ENCODE results near the gene ACRBP.
A peak's percentile ranks its signal among the peaks of the same experiment; 100 is the strongest.

The ACRBP gene

DNA sequence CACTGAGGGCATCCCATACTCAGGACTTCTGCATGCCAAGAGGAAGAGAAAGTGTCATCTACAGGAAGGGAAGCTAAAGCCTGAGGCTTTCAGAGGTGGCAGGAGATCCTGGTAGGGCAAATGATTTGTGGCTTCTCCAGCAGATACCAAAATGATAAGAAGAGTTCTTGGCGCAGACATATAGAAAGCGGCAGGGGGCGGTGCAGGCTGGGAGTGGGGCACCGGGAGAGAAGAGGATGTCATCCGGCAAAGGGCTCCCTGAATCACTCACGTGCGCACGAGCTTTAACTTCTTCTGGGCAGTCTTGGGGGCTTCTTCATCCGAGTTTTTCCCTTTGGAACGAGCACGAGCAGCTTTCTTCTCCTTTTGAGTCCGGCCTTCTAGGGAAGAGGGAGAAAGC is 5.2 kb upstream of the ACRBP start:
- H3K36me3 ChIP-seq (ENCODE audit: control insufficient read depth, insufficient read depth, low read length) = peaks cover 40% of the 10 kb centered on the region
- H3K27me3 ChIP-seq (ENCODE audit: control insufficient read depth, insufficient read depth, low read length, poor library complexity, severe bottlenecking) = no peaks in the 10 kb centered on the region
- no peaks in the 10 kb centered on the region for H3K4me1 ChIP-seq (ENCODE audit: control insufficient read depth, insufficient read depth, low read length)
- H3K27ac ChIP-seq (ENCODE audit: insufficient read depth, low read depth, low read length, poor library complexity, severe bottlenecking) = no peak overlapping the region
- 92 to 96% methylated on average over 12 of the region's 12 CpGs for WGBS, 2 experiments
- H3K4me3 ChIP-seq (ENCODE audit: insufficient read depth, low read depth, low read length) = no peak overlapping the region
- H3K9me3 ChIP-seq (ENCODE audit: control insufficient read depth, low read length) = no peaks in the 10 kb centered on the region

- no peaks in the 10 kb centered on the region for H3K9me3 ChIP-seq (ENCODE audit: control insufficient read depth, low read length)
- no peak overlapping the region for H3K4me3 ChIP-seq (ENCODE audit: insufficient read depth, low read depth, low read length)
- no peak overlapping the region for H3K27ac ChIP-seq (ENCODE audit: insufficient read depth, low read depth, low read length, poor library complexity, severe bottlenecking)
- H3K4me1 ChIP-seq (ENCODE audit: control insufficient read depth, insufficient read depth, low read length) = no peaks in the 10 kb centered on the region
- H3K36me3 ChIP-seq (ENCODE audit: control insufficient read depth, insufficient read depth, low read length) = peaks cover 40% of the 10 kb centered on the region
- 94 to 96% methylated on average over 8 of the region's 8 CpGs for WGBS, 2 experiments
- H3K27me3 ChIP-seq (ENCODE audit: control insufficient read depth, insufficient read depth, low read length, poor library complexity, severe bottlenecking) = no peaks in the 10 kb centered on the region
Observed at GRCh38 chr12:6650832-6651231, 3.6 kb upstream of the ACRBP start.

DNA sequence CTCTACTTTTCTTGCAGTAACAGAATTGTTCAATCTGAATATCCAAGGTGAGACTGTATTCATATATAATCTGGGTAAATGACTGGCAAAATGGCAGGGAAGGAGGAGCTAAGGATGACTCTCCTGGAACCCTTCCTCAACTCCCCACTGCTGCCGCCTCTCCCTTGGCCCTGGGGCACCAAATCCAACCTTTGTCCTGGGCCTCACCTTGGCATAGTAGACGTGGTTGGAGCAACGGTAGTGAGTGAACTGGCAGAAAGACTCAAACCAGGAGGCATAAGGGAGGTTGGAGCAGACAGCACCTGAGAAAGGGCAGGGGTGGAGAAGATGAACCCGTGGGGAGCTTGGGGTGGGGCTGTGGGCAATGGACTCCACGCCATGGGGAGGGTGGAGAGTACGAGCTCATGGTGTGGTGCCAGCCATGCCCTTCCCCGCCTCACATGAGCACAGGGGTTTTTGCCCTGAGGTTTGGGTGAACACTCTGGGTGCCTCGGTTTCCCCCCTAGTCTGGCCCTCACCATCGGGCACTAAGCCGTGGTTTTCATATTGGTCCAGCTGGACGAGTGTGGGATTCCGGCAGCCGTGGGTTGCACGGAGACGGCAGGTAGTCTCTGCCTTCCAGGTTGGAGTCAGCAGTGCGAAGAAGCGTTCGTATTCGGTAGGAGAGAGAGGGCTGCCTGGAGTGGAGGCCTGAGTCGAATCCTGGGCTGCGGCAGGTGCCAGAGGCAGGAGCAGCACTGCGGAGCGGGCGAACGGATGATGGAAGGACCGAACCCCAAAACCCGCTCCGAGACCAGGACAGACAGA is 753 bp downstream of the ACRBP start:
- WGBS, 2 experiments = 86 to 88% methylated on average over 28 of the region's 28 CpGs
- H3K9me3 ChIP-seq (ENCODE audit: control insufficient read depth, low read length) = no peaks in the 10 kb centered on the region
- H3K36me3 ChIP-seq (ENCODE audit: control insufficient read depth, insufficient read depth, low read length) = peaks cover 18% of the 10 kb centered on the region
- H3K4me1 ChIP-seq (ENCODE audit: control insufficient read depth, insufficient read depth, low read length) = no peaks in the 10 kb centered on the region
- no peaks in the 10 kb centered on the region for H3K27me3 ChIP-seq (ENCODE audit: control insufficient read depth, insufficient read depth, low read length, poor library complexity, severe bottlenecking)
- no peak overlapping the region for H3K27ac ChIP-seq (ENCODE audit: insufficient read depth, low read depth, low read length, poor library complexity, severe bottlenecking)
- peak overlapping the region; percentile 40 for H3K4me3 ChIP-seq (ENCODE audit: insufficient read depth, low read depth, low read length)

GRCh38 chr12:6644903-6645302 is 2.3 kb downstream of the ACRBP start:
- H3K36me3 ChIP-seq (ENCODE audit: control insufficient read depth, insufficient read depth, low read length) = peaks cover 2% of the 10 kb centered on the region
- H3K4me1 ChIP-seq (ENCODE audit: control insufficient read depth, insufficient read depth, low read length) = no peaks in the 10 kb centered on the region
- H3K4me3 ChIP-seq (ENCODE audit: insufficient read depth, low read depth, low read length) = no peak overlapping the region
- no peaks in the 10 kb centered on the region for H3K27me3 ChIP-seq (ENCODE audit: control insufficient read depth, insufficient read depth, low read length, poor library complexity, severe bottlenecking)
- H3K27ac ChIP-seq (ENCODE audit: insufficient read depth, low read depth, low read length, poor library complexity, severe bottlenecking) = no peak overlapping the region
- 31 to 44% methylated on average over 5 of the region's 5 CpGs for WGBS, 2 experiments
- H3K9me3 ChIP-seq (ENCODE audit: control insufficient read depth, low read length) = no peaks in the 10 kb centered on the region

GRCh38 chr12:6644257-6644596 is 3.0 kb downstream of the ACRBP start:
- H3K9me3 ChIP-seq (ENCODE audit: control insufficient read depth, low read length) = no peaks in the 10 kb centered on the region
- WGBS, 2 experiments = 84 to 92% methylated on average over 6 of the region's 6 CpGs

GRCh38 chr12:6643569-6644256 is 3.5 kb downstream of the ACRBP start:
- WGBS, 2 experiments = 93 to 96% methylated on average over 6 of the region's 6 CpGs
- Histone ChIP-seq H3K9me3 (ENCODE audit: control insufficient read depth, low read length) (no peaks in the 10 kb centered on the region), H3K27ac (ENCODE audit: insufficient read depth, low read depth, low read length, poor library complexity, severe bottlenecking) (no peak overlapping the region), H3K27me3 (ENCODE audit: control insufficient read depth, insufficient read depth, low read length, poor library complexity, severe bottlenecking) (no peaks in the 10 kb centered on the region), H3K4me3 (ENCODE audit: insufficient read depth, low read depth, low read length) (no peak overlapping the region), H3K36me3 (ENCODE audit: control insufficient read depth, insufficient read depth, low read length) (peaks cover 2% of the 10 kb centered on the region), H3K4me1 (ENCODE audit: control insufficient read depth, insufficient read depth, low read length) (no peaks in the 10 kb centered on the region)

More at GRCh38 chr12:6644257-6644596, 3.0 kb downstream of the ACRBP start:
- no peak overlapping the region for H3K27ac ChIP-seq (ENCODE audit: insufficient read depth, low read depth, low read length, poor library complexity, severe bottlenecking)
- no peaks in the 10 kb centered on the region for H3K27me3 ChIP-seq (ENCODE audit: control insufficient read depth, insufficient read depth, low read length, poor library complexity, severe bottlenecking)
- no peaks in the 10 kb centered on the region for H3K4me1 ChIP-seq (ENCODE audit: control insufficient read depth, insufficient read depth, low read length)
- no peak overlapping the region for H3K4me3 ChIP-seq (ENCODE audit: insufficient read depth, low read depth, low read length)
- peaks cover 2% of the 10 kb centered on the region for H3K36me3 ChIP-seq (ENCODE audit: control insufficient read depth, insufficient read depth, low read length)

DNA sequence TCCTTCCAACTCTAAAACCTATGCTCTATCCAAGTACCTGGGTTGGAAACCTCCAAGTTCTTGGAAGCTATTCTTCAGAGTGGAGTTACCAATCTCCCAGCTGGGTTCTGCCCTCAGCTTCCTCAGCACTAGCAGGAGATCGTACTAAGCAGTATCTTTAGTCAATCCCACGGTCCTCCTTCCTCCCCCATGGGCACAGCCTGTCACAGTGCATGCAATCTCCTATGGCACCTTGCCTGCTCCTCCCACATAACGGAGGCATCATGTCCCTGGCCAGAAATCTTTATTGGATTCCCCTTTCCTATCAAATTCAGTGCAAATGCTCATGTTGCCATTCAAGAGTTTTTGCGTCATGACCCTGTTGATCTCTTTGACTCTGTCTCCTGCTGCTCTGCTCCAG is 6.1 kb downstream of the ACRBP start:
- Histone ChIP-seq H3K4me3 (ENCODE audit: insufficient read depth, low read depth, low read length) (no peak overlapping the region), H3K27me3 (ENCODE audit: control insufficient read depth, insufficient read depth, low read length, poor library complexity, severe bottlenecking) (no peaks in the 10 kb centered on the region), H3K4me1 (ENCODE audit: control insufficient read depth, insufficient read depth, low read length) (peaks cover under 1% of the 10 kb centered on the region), H3K36me3 (ENCODE audit: control insufficient read depth, insufficient read depth, low read length) (peaks cover 2% of the 10 kb centered on the region), H3K27ac (ENCODE audit: insufficient read depth, low read depth, low read length, poor library complexity, severe bottlenecking) (no peak overlapping the region), H3K9me3 (ENCODE audit: control insufficient read depth, low read length) (no peaks in the 10 kb centered on the region)
- 79 to 81% methylated on average over 4 of the region's 4 CpGs for WGBS, 2 experiments

DNA sequence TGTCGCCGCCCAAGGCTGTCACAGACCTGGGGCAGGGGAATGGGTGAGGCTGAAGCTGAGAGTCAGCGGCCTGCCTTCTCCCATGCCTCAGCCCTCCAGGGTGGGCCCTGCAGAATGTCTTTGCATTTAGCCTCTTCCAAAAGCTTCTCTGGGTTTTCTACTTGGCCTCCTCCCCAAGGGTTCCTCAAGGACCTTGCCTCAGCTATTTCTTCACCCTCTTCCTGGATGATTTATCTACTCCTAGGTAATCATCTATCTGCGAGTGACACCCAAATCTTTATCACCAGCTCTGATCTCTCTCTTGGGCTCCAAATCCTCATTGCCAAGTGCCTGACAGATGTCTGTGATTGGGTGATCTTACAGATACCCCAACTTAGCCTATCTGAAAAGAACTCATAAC is 6.7 kb downstream of the ACRBP start:
- no peak overlapping the region for H3K4me3 ChIP-seq (ENCODE audit: insufficient read depth, low read depth, low read length)
- no peak overlapping the region for H3K27ac ChIP-seq (ENCODE audit: insufficient read depth, low read depth, low read length, poor library complexity, severe bottlenecking)
- H3K27me3 ChIP-seq (ENCODE audit: control insufficient read depth, insufficient read depth, low read length, poor library complexity, severe bottlenecking) = no peaks in the 10 kb centered on the region
- H3K9me3 ChIP-seq (ENCODE audit: control insufficient read depth, low read length) = no peaks in the 10 kb centered on the region
- 93 to 95% methylated on average over 4 of the region's 4 CpGs for WGBS, 2 experiments
- H3K4me1 ChIP-seq (ENCODE audit: control insufficient read depth, insufficient read depth, low read length) = peaks cover 5% of the 10 kb centered on the region
- H3K36me3 ChIP-seq (ENCODE audit: control insufficient read depth, insufficient read depth, low read length) = peaks cover 2% of the 10 kb centered on the region

DNA sequence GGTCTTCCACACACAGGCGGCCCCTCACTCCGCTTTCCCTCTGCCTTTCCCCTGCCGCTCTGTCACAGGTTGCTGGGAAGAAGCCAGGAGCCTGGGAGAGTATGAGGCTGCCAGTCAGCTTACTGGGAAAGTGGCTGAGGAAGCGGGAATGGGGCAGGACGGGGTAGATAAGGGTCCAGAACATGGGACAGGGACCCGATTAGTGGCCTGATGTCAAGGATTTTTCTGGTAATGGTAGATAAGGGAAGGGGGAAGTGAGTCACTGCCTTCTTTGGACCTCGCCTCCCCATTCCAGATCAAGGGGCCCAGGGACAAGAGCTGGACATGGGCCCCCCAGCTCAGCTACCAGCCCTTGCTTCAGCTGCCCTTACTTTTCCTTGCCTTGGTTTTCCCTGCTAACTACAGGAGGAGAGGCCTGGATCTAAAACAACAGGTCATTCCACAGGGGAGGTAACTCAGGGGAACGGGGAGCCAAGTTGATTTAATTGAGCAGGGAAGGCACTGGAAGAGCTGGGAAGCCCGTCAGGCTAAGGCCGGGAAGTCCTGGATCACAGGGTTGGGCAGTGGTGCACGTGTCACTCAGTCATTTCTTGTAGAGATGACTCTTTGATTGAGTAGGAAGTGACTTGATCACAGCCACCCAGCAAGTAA is 8.0 kb downstream of the ACRBP start:
- Histone ChIP-seq H3K4me3 (ENCODE audit: insufficient read depth, low read depth, low read length) (no peak overlapping the region), H3K27ac (ENCODE audit: insufficient read depth, low read depth, low read length, poor library complexity, severe bottlenecking) (no peak overlapping the region), H3K4me1 (ENCODE audit: control insufficient read depth, insufficient read depth, low read length) (peaks cover 5% of the 10 kb centered on the region), H3K9me3 (ENCODE audit: control insufficient read depth, low read length) (no peaks in the 10 kb centered on the region), H3K36me3 (ENCODE audit: control insufficient read depth, insufficient read depth, low read length) (peaks cover 2% of the 10 kb centered on the region), H3K27me3 (ENCODE audit: control insufficient read depth, insufficient read depth, low read length, poor library complexity, severe bottlenecking) (no peaks in the 10 kb centered on the region)
- WGBS, 2 experiments = 89 to 91% methylated on average over 11 of the region's 11 CpGs

DNA sequence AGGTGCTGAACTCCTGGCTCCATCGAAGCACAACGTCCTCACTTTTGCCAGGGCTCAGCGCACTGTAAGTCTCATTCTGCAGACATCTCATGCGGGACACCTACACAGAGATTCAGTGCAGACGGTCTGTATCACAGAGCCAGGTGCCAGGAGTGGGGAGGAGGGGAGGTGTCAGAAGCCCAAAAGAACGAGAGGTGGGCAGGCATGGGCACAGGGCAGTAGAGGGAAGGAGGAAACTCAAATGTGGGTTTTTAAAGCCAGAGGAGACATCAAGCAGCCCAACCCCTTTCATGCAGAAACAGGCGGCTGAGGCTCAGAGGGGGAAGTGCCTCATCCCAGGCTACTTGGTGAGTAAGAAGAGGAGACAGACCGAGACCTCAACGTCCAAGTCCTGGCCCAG is 8.9 kb downstream of the ACRBP start:
- Histone ChIP-seq H3K27ac (ENCODE audit: insufficient read depth, low read depth, low read length, poor library complexity, severe bottlenecking) (no peak overlapping the region), H3K4me1 (ENCODE audit: control insufficient read depth, insufficient read depth, low read length) (peaks cover 5% of the 10 kb centered on the region), H3K27me3 (ENCODE audit: control insufficient read depth, insufficient read depth, low read length, poor library complexity, severe bottlenecking) (no peaks in the 10 kb centered on the region), H3K36me3 (ENCODE audit: control insufficient read depth, insufficient read depth, low read length) (no peaks in the 10 kb centered on the region), H3K9me3 (ENCODE audit: control insufficient read depth, low read length) (no peaks in the 10 kb centered on the region), H3K4me3 (ENCODE audit: insufficient read depth, low read depth, low read length) (no peak overlapping the region)
- 90 to 91% methylated on average over 9 of the region's 9 CpGs for WGBS, 2 experiments
